DMS153 treated with DMSO at 0.1 percent for 48 hours (cell line): ENCODE measurements around the gene MMP7.
"Not testable (repeated sequence)": the region's sequence is repeated elsewhere in the genome, so short reads cannot be mapped to it uniquely, and the experiment has no call there.

ENCODE experiments used
- DNase-seq: peaks from one replicate; lab custom pipeline; 2025; ENCODE audit not compliant: unreplicated experiment; lab: John Stamatoyannopoulos, UW

MMP7 gene

DNA sequence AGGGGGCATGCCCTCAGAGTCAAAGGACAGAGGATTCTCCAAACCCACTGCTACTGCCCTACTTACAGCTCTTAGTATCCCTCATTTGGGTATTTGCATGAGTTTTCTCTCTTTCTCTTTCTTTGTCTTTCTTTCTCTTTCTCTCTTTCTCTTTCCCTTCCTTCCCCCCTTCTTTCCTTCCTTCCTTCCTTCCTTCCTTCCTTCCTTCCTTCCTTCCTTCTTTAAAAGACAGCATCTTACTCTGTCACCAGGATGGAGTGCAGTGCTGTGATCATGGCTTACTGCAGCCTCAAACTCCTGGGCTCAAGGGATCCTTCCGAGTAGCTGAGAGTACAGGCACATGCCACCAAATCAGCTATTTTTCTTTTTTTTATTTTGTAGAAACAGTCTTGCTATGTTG, 14.0 kb upstream of the MMP7 start:
- DNase-seq: no peak

DNA sequence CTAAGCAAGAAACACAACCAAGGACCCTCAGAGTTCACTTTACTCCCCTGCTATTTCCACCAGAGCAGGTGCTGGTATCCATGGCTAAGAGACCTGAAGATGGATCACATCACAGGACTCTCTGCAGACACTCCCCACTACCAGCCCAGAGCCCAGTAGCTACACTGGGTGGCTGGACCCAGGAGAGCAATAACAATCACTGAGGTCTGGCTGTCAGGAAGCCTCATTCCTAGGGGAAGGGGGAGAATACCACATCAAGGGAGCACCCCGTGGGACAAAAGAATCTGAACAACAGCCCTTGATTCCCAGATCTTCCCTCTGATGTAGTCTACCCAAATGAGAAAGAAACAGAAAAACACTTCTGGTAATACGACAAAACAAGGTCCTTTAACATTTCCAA, 9.0 kb upstream of the MMP7 start:
- DNase-seq: no peak

DNA sequence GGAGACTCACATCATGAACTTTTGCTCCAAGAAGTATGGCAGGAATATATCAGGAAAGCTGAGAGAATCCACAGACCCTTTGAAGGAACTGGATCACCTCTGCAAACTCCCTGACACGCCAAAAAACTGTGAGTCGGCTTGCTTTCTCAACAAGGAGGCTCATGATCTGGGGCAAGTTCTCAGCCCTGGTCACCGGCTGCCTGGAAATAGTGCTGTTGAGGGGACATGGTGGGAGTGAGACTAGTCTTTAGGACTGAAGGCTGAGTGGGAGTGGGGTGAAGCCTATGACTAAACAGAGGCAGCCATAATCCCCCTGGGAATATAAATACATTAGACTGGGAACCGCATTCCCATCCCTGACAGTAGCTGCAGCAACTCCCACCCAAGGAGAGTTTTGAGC, 8.4 kb upstream of the MMP7 start:
- DNase-seq: no peak

GRCh38 chr11:102534261-102534872, 3.8 kb upstream of the MMP7 start:
- DNase-seq: no peak

DNA sequence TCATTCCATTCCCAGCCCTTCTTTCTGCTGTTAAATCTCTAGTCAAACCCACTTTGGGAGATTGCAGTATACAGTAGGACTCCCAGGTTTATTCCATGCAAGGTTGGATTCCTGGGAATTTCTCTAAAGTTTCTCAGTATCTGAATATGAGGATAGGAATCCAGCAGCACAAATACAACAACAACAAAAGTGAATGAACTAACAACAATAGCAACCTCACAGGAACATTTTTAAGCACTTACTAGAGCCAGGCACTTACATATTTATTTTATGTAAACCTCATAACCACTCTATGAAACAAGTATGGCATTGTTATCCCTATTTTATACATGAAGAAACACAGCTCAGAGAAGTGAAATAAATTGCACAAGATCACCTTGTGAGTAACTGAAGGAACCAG, 1.9 kb downstream of the MMP7 start:
- DNase-seq: no peak

DNA sequence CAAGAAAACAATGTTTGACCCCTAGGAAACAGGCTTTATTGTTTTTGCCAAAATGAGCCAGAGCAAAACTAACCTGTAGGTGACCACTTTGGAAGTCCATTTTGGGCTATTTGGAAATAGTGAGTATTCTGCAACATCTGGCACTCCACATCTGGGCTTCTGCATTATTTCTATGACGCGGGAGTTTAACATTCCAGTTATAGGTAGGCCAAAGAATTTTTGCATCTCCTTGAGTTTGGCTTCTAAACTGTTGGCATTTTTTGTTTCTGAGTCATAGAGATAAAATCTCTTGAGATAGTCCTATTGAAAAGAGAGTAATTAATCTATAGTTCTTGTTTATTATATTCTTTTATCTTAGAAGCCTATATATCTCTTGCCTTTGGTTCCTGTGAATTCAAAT, 2.9 kb downstream of the MMP7 start:
- no peak for DNase-seq

DNA sequence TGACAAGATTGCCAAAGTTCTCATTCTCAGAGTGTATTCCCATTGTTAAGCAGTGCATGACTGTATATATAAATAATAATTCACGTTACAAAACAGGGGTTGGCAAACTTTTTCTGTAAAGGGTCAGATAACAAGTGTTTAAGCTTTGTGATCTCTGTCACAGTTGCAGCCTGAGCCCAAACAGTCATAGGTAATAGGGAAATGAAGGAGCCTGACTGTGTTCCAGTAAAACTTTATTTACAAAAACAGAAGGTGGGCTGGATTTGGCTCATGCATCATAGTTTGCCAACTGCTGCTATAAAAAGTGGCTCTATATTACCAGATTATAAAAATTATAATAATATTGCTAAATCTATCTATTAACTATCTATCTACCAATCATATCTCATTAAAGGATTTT, 3.5 kb downstream of the MMP7 start:
- no peak for DNase-seq

GRCh38 chr11:102523887-102524286, 6.7 kb downstream of the MMP7 start:
- DNase-seq: no peak

DNA sequence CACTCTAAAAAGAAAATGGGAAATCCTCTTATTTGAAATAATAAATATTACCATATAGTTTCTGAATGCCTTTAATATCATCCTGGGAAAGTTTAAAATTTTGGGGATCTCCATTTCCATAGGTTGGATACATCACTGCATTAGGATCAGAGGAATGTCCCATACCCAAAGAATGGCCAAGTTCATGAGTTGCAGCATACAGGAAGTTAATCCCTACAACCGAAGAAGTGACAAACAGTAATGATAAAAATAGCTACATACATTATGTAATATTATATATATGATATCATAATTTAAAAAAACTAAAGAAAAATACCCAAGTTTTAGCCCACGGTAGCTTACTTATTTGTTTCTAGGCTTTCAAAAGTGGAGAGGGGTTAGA, 7.4 kb downstream of the MMP7 start:
- DNase-seq: no peak

- no peak for DNase-seq
Measured at GRCh38 chr11:102522312-102523188, 8.0 kb downstream of the MMP7 start.

DNA sequence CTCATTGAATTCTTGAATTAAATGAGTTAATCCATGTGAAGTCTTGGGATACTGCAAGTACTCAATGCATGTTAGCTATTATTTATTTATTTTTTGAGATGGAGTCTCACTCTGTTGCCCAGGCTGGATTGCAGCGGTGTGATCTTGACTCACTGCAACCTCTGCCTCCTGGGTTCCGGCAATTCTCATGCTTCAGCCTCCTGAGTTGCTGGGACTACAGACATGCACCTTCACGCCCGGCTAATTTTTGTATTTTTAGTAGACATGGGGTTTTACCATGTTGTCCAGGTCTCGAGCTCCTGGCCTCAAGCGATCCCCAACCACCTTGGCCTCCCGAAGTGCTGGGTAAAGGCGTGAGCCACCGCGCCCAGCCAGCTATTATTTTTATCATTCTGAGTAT, 9.4 kb downstream of the MMP7 start:
- DNase-seq: no peak

GRCh38 chr11:102520514-102520913, 10.0 kb downstream of the MMP7 start:
- DNase-seq: no peak

DNA sequence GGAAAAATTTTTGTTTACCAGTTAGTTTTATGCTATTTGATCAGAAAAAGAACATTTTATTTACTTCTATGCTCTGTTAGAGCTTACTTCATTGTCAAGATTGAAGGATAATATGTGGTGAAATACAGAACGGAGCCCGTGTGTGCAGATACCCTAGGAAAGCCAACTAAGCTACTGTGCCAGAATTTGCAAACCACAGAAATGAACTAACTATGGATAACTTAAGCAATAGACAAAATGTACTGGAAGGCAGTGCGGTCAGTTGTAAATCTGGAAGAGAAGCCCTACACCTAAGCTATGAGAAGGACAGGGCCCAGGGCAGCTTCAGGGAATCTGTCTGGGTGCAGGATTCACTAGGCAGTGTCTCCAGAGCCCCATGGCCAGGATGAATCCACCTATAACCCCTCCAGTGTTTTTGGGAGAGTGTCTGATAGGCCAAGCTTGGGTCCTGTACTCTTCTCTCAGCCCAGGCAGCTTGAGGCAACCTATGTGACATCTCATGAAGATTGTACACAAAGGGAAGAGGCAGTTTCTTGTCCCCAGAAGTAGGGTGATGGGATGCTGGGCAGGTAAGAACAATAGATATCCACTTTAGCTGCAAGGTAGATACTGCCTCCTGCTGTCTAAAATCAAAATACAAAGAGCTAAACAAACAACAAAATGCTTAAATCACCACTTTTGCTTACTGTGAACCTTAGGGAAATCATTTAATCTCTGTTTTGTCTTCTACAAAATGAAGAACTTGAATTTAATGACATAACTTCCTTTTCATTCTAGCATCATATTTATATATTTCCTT, 12.1 kb downstream of the MMP7 start:
- DNase-seq: no peak

DNA sequence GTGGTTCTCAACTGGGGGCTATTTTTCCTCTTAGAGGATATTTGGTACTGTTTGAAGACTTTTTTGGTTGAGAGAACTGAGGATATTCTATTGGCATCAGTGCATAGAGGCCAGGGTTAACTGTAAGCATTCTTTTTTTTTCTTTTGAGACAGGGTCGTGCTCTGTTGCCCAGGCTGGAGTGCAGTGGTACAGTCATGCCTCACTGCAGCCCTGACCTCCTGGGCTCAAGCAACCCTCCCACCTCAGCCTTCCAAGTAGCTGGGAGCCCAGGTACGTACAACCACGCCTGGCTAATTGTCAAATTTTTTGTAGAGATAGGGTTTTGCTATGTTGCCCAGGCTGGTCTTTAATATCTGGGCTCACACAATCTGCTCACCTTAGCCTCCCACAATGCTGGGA, 12.9 kb downstream of the MMP7 start:
- DNase-seq: no peak

DNA sequence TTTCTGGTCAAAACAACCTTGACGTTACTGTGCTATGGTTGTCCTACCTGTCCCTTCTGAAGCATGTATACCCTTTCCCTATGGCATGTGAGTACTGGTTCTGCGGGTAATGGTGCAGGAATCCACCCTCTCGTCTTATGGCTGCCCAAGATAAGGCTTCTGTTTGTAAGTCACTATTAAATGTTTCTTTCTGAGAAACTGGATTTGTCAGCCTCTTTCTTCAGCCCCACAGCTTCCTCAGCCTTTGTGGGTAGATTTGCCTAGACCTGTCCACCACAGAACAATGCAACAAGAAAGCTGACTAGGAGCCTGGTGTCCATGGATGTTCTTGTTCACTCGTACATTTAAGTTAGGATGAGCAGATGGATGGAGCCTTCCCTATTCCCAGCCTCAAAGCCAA, 14.4 kb downstream of the MMP7 start:
- no peak for DNase-seq

- no peak for DNase-seq
Measured at GRCh38 chr11:102513869-102514268, 16.7 kb downstream of the MMP7 start.

GRCh38 chr11:102510439-102511135, 20.0 kb downstream of the MMP7 start:
- no peak for DNase-seq

DNA sequence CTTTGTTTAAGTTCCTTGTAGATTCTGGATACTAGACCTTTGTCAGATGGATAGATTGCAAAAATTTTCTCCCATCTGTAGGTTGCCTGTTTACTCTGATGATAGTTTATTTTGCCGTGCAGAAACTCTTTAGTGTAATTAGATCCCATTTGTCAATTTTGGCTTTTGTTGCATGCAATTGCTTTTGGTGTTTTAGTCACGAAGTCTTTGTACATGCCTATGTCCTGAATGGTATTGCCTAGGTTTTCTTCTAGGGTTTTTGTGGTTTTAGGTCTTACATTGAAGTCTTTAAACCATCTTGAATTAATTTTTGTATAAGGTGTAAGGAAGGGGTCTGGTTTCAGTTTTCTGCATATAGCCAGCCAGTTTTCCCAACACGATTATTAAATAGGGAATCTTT, 27.7 kb downstream of the MMP7 start:
- DNase-seq: not testable (repeated sequence)

- no peak for DNase-seq
Measured at GRCh38 chr11:102500829-102501228, 29.7 kb downstream of the MMP7 start.

DNA sequence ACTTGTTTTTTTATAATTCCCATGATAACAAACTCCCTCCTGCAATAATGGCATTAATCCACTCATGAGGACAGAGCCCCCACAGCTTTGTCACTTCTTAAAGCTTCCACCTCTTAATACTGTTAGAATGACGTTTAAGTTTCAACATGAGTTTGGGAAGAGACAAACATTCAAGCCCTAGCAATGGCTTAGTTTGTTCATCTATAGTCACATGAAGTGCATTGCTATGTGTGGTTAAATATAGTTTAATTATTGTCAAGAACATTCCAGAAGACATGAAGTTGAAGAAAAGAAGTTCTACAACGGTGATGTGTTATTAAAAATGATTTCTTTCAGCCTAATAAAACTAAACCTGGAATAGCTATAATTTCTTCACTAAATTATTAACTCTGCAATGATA, 30.6 kb downstream of the MMP7 start:
- DNase-seq: no peak

- DNase-seq: no peak
Measured at GRCh38 chr11:102499151-102499550, 31.4 kb downstream of the MMP7 start.
